NCI-H2171 (cell line): Measurements from ENCODE around the gene NACA2.

Experiments used
- DNase-seq: peaks from one replicate; lab custom pipeline; 2025; lab: John Stamatoyannopoulos, UW

NACA2 gene

DNA sequence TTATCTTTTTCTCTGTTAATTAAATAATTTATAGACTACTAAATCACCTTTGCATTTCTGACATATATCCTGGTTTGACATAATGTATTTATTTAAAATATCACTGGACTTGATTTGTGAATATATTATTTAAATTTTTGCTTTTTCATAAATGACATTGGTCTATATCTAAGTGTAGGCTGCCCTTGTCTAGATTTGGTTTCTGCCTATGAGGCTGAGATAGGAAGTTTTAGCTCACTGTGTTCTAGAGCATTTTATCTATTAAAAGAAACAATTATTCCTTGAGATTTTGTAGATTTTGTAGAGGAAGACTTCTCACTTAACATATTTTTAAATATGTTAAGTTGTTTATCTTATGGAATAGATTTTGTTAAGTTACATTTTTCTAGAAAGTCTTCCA is 43.9 kb downstream of the NACA2 start:
- no peak for DNase-seq

DNA sequence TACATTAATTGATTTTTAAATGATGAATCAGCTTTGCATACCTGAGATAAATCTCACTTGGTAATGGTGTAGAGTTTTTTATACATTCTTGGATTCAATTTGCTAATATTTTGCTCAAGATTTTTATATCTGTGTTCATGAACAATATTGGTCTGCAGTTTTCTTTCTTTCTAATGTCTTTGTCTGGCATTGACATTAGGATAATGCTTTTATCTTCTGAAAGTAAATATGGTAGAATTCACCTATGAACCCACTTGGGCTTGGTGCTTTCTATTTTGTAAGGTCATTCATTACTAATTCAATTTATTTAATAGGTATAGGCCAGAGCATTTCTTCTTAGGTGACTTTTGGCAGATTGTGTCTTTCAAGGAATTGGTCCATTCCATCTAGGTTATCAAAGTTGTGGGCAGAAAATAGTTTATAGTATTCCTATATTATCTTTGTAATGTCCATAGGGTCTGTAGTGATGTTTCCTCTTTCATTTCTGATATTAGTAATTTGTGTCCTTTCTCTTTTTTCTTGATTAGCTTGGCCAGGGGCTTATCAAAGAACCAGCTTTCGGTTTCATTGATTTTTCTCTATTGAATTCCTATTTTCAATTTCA is 45.6 kb downstream of the NACA2 start:
- no peak for DNase-seq

DNA sequence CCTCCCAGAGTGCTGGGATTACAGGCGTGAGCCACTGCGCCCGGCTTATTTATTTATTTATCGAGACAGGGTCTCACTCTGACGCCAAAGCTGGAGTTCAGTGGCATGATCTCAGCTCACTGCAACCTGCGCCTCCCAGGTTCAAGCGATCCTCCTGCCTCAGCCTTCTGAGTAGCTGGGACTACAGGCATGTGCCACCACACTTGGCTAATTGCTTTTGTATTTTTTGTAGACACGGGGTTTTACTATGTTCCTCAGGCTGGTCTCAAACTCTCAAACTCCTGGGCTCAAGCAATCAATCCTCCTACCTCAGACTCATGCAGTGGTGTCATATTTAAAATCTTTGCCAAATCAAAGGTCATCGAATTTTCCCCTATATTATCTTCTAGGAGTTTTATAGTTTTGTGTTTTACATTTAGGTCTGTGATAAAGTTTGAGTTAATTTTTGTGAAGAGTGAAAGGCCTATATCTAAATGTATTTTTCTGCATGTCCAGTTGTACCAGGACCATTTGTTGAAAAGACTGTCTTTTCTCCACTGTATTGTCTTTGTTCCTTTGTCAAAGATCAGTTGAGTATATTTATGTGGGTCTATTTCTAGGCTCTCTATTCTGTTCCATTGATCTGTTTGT is 47.1 kb downstream of the NACA2 start:
- DNase-seq, result no peak

DNA sequence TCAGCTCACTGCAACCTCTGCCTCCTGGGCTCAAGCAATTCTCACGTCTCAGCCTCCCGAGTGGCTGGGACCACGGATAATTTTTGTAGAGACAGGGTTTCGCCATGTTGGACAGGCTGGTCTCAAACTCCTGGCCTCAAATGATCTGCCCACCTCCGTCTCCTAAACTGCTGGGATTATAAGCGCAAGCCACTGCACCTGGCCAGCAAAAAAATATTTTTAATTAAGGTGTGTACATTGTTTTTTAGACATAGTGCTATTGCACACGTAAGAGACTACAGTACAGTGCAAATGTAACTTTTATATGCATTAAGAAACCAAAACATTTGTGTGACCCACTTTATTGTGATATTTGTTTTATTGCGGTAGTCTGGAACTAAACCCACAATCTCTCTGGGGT is 49.0 kb downstream of the NACA2 start:
- DNase-seq, result no peak

DNA sequence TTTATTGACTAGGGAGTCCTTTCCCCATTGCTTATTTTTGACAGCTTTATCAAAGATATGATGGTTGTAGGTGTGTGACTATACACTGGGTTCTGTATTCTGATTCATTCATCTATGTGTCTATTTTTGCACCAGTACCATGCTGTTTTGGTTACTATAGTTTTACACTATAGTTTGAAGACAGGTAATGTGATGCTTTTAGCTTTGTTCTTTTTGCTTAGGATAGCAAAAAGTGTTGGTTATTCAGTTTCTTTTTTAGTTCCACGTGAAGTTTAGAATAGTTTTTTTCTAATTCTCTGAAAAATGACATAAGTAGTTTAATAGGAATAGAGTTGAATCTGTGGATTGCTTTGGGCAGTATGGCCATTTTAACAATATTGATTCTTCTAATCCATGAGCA is 50.1 kb downstream of the NACA2 start:
- no peak for DNase-seq
